GM23338 (cell line): ENCODE results near the gene GRIN3B. TPM values are rescaled to one million over a fixed set of nuclear protein-coding genes. Genes with fewer than 3 reads are reported as not detected.

ENCODE experiments used
- ATAC-seq: fragments of 200-7000 bp; cut with Tn5 transposase; 3 replicates; pipeline ENCODE4 v1.9.1; 2020
- DNase-seq: peaks from one replicate; pipeline ENCODE4 v3.0.0-alpha.2; 2015; ENCODE audit warnings: low spot score
- H2AFZ ChIP-seq: fragments of 200-600 bp; sonication (generic); 2 replicates; pipeline ENCODE4 v1.8.0; 2016; ENCODE audit warnings: antibody characterized with exemption, mild to moderate bottlenecking, moderate library complexity
- H3F3A ChIP-seq: fragments of 200-600 bp; sonication (generic); replicated peaks from 2 replicates; pipeline ENCODE4 v1.8.0; 2017; ENCODE audit warnings: antibody characterized with exemption, mixed run types, low read depth
- H3K27ac ChIP-seq: fragments of 200-600 bp; sonication (generic); 2 replicates; pipeline ENCODE4 v1.6.1; 2016; ENCODE audit warnings: low read depth
- H3K27me3 ChIP-seq: fragments of 200-600 bp; sonication (generic); 2 replicates; pipeline ENCODE4 v1.8.0; 2016; ENCODE audit warnings: mild to moderate bottlenecking, mixed run types, moderate library complexity; ENCODE audit not compliant: insufficient read depth
- H3K36me3 ChIP-seq: fragments of 200-600 bp; sonication (generic); 2 replicates; pipeline ENCODE4 v1.8.0; 2016; ENCODE audit warnings: mild to moderate bottlenecking; ENCODE audit not compliant: insufficient read depth
- H3K4me1 ChIP-seq: fragments of 200-600 bp; sonication (generic); 2 replicates; pipeline ENCODE4 v1.8.0; 2016; ENCODE audit warnings: mild to moderate bottlenecking, moderate library complexity; ENCODE audit not compliant: insufficient read depth
- H3K4me2 ChIP-seq: fragments of 200-600 bp; sonication (generic); 2 replicates; pipeline ENCODE4 v1.7.1; 2017; ENCODE audit warnings: mixed run types
- H3K4me3 ChIP-seq: fragments of 200-600 bp; sonication (generic); 2 replicates; pipeline ENCODE4 v1.6.1; 2016; ENCODE audit warnings: mixed run types
- H3K79me2 ChIP-seq: fragments of 200-600 bp; sonication (generic); replicated peaks from 2 replicates; pipeline ENCODE4 v1.8.0; 2017; ENCODE audit warnings: mild to moderate bottlenecking; ENCODE audit not compliant: insufficient read depth
- H3K9me2 ChIP-seq: fragments of 200-600 bp; sonication (generic); 2 replicates; pipeline ENCODE4 v1.8.0; 2017; ENCODE audit not compliant: insufficient read depth
- H4K20me1 ChIP-seq: fragments of 200-600 bp; sonication (generic); replicated peaks from 2 replicates; pipeline ENCODE4 v1.8.0; 2017; ENCODE audit warnings: mild to moderate bottlenecking; ENCODE audit not compliant: insufficient read depth
- H3K27ac Mint-ChIP-seq: 2 replicates; pipeline ENCODE4 v1.8.0; 2020; ENCODE audit warnings: inconsistent platforms, mild to moderate bottlenecking, moderate library complexity, mixed read lengths
- H3K27me3 Mint-ChIP-seq: 3 replicates; pipeline ENCODE4 v1.8.0; 2022; ENCODE audit warnings: low read depth, mild to moderate bottlenecking, moderate library complexity, mixed read lengths, inconsistent platforms; ENCODE audit not compliant: insufficient read depth, poor library complexity
- H3K36me3 Mint-ChIP-seq: 3 replicates; pipeline ENCODE4 v1.8.0; 2021; ENCODE audit warnings: low read depth, mild to moderate bottlenecking, inconsistent platforms, moderate library complexity, mixed read lengths
- H3K4me1 Mint-ChIP-seq: 3 replicates; pipeline ENCODE4 v1.8.0; 2020; ENCODE audit warnings: mild to moderate bottlenecking, inconsistent platforms, mixed read lengths
- H3K4me3 Mint-ChIP-seq: 3 replicates; pipeline ENCODE4 v1.8.0; 2021; ENCODE audit warnings: moderate library complexity, mild to moderate bottlenecking, inconsistent platforms, mixed read lengths
- H3K9me3 Mint-ChIP-seq: 3 replicates; pipeline ENCODE4 v1.8.0; 2020; ENCODE audit warnings: moderate library complexity, mild to moderate bottlenecking, inconsistent platforms, mixed read lengths
- CREB1 ChIP-seq: fragments of 250-450 bp; sonication (Bioruptor Pico); IDR thresholded peaks from 2 replicates; pipeline ENCODE4 v1.5.0; 2020; ENCODE audit warnings: low read depth, mild to moderate bottlenecking, moderate library complexity
- CTCF ChIP-seq, 2 experiments: fragments of 200-600 bp in 1 of 2; sonication (generic) in 1 of 2; conservative IDR thresholded peaks; 2 replicates each; pipeline versions ENCODE4 v1.5.1 to v1.6.1; 2016 to 2017; ENCODE audit warnings: antibody characterized with exemption in 2 of 2, low read depth in 2 of 2, mild to moderate bottlenecking in 2 of 2, moderate library complexity in 1 of 2
- EZH2 ChIP-seq: fragments of 200-600 bp; sonication (generic); IDR thresholded peaks from one replicate; pipeline ENCODE4 v1.8.0; 2017; ENCODE audit warnings: antibody characterized with exemption, mild to moderate bottlenecking, low read depth; ENCODE audit not compliant: unreplicated experiment
- EZH2phosphoT487 ChIP-seq: fragments of 200-600 bp; sonication (generic); IDR thresholded peaks from one replicate; pipeline ENCODE4 v1.8.1; 2018; ENCODE audit warnings: antibody characterized with exemption; ENCODE audit not compliant: unreplicated experiment
- JUNB ChIP-seq: IDR thresholded peaks from one replicate; pipeline ENCODE4 v1.6.1; 2016; ENCODE audit warnings: antibody characterized with exemption; ENCODE audit not compliant: unreplicated experiment
- NANOG ChIP-seq: IDR thresholded peaks from 2 replicates; pipeline ENCODE4 v1.6.1; 2016; ENCODE audit warnings: antibody characterized with exemption, borderline replicate concordance
- POLR2AphosphoS5 ChIP-seq: IDR thresholded peaks from 2 replicates; pipeline ENCODE4 v1.6.1; 2016; ENCODE audit warnings: antibody characterized with exemption, low read depth
- STAT1 ChIP-seq: IDR thresholded peaks from one replicate; pipeline ENCODE4 v1.6.1; 2016; ENCODE audit warnings: antibody characterized with exemption; ENCODE audit not compliant: unreplicated experiment
- ZNF114 ChIP-seq: fragments of 250-450 bp; sonication (Bioruptor Pico); IDR thresholded peaks from 2 replicates; pipeline ENCODE4 v1.5.0; 2020; ENCODE audit warnings: mild to moderate bottlenecking, moderate library complexity
- ZNF331 ChIP-seq: fragments of 250-450 bp; sonication (Bioruptor Pico); IDR thresholded peaks from 2 replicates; pipeline ENCODE4 v1.5.0; 2020; ENCODE audit warnings: low read depth, mild to moderate bottlenecking, moderate library complexity
- polyA plus RNA-seq: library from polyadenylated mRNA; unstranded; fragments of >200 nt; fragmentation: Nextera tagmentation; extraction: Ambion mirVana; gene quantifications from 2 replicates; pipeline ENCODE4 v1.2.1, GENCODE V29; 2016
- total RNA-seq: library from RNA; depleted of rRNA; stranded (reverse); fragments of >200 nt; shearing (Covaris generic); gene quantifications from 2 replicates; pipeline ENCODE4 v1.2.3, GENCODE V29; 2014
- TF ChIP-seq, protein P1 (sequence below): IDR thresholded peaks from 2 replicates; pipeline ENCODE4 v1.6.1; 2016; ENCODE audit warnings: antibody characterized with exemption
- TF ChIP-seq, protein P2 (sequence below): IDR thresholded peaks from one replicate; pipeline ENCODE4 v1.6.1; 2018; ENCODE audit warnings: antibody characterized with exemption; ENCODE audit not compliant: unreplicated experiment

GRIN3B gene
- total and polyA plus RNA-seq, 2 experiments from 2014 or later: 0.11 to 2.8 TPM

DNA sequence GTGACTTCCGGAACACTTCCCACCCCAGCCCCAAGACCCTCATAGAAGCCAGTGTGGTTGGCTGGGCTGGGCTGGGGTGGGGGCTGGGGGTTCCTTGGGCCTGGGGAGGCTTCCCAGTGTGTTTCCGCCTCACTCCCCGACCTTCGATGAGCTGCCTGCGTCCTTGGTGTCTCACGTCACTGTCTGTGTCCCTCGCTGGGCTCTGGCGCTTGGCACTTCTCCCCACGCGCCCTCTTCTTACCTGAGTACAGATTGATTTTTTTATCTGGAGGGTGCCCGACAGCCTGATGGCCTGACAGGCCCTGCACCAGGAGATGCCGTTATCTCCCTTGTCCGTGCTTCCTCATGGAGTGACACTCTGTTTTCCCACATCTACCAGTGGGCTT is 7.6 kb upstream of the GRIN3B start (continued):
- TF ChIP-seq, protein P1, sequence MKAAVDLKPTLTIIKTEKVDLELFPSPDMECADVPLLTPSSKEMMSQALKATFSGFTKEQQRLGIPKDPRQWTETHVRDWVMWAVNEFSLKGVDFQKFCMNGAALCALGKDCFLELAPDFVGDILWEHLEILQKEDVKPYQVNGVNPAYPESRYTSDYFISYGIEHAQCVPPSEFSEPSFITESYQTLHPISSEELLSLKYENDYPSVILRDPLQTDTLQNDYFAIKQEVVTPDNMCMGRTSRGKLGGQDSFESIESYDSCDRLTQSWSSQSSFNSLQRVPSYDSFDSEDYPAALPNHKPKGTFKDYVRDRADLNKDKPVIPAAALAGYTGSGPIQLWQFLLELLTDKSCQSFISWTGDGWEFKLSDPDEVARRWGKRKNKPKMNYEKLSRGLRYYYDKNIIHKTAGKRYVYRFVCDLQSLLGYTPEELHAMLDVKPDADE: no peak
- TF ChIP-seq EZH2: no peak
- no peak for TF ChIP-seq CREB1 (CRISPR knock-in tag)
- no peak for TF ChIP-seq STAT1
- TF ChIP-seq POLR2AphosphoS5: no peak
- TF ChIP-seq, protein P2, sequence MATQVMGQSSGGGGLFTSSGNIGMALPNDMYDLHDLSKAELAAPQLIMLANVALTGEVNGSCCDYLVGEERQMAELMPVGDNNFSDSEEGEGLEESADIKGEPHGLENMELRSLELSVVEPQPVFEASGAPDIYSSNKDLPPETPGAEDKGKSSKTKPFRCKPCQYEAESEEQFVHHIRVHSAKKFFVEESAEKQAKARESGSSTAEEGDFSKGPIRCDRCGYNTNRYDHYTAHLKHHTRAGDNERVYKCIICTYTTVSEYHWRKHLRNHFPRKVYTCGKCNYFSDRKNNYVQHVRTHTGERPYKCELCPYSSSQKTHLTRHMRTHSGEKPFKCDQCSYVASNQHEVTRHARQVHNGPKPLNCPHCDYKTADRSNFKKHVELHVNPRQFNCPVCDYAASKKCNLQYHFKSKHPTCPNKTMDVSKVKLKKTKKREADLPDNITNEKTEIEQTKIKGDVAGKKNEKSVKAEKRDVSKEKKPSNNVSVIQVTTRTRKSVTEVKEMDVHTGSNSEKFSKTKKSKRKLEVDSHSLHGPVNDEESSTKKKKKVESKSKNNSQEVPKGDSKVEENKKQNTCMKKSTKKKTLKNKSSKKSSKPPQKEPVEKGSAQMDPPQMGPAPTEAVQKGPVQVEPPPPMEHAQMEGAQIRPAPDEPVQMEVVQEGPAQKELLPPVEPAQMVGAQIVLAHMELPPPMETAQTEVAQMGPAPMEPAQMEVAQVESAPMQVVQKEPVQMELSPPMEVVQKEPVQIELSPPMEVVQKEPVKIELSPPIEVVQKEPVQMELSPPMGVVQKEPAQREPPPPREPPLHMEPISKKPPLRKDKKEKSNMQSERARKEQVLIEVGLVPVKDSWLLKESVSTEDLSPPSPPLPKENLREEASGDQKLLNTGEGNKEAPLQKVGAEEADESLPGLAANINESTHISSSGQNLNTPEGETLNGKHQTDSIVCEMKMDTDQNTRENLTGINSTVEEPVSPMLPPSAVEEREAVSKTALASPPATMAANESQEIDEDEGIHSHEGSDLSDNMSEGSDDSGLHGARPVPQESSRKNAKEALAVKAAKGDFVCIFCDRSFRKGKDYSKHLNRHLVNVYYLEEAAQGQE: no peak
- TF ChIP-seq EZH2phosphoT487: no peak

- H3K4me3 ChIP-seq: no peak overlapping the region
- H3K9me2 ChIP-seq: no peaks in the 10 kb centered on the region
- no peak for ATAC-seq
- Mint-ChIP-seq H3K36me3 (peaks cover 18% of the 10 kb centered on the region), H3K4me3 (no peak overlapping the region), H3K27me3 (peaks cover 31% of the 10 kb centered on the region), H3K4me1 (peaks cover 3% of the 10 kb centered on the region; the same call in 1 of the 3 replicates), H3K9me3 (no peaks in the 10 kb centered on the region), H3K27ac (no peak overlapping the region)
- no peak overlapping the region for H3K27ac ChIP-seq
- DNase-seq: no peak
- no peak overlapping the region for H2AFZ ChIP-seq
- H3K4me1 ChIP-seq: no peaks in the 10 kb centered on the region
- H4K20me1 ChIP-seq: peaks cover 2% of the 10 kb centered on the region; the same call in 1 of the 2 replicates
- H3K27me3 ChIP-seq: peaks cover 16% of the 10 kb centered on the region
- peaks cover 26% of the 10 kb centered on the region for H3F3A ChIP-seq
- no peak overlapping the region for H3K4me2 ChIP-seq
- no peaks in the 10 kb centered on the region; the same call in 1 of the 2 replicates for H3K36me3 ChIP-seq
- no peaks in the 10 kb centered on the region for H3K79me2 ChIP-seq
- TF ChIP-seq, protein P1: no peak
- no peak for TF ChIP-seq NANOG
- no peak for TF ChIP-seq JUNB
- TF ChIP-seq ZNF114: no peak
- TF ChIP-seq POLR2AphosphoS5: no peak
- TF ChIP-seq CREB1 (CRISPR knock-in tag): no peak
- no peak for TF ChIP-seq EZH2phosphoT487
- no peak for TF ChIP-seq EZH2
- TF ChIP-seq ZNF331: no peak
- no peak for TF ChIP-seq CTCF (conservative IDR thresholded peaks at IDR 0.05; ENCODE audit: low read depth in 2 of 2)
- TF ChIP-seq, protein P2: no peak
Measured at GRCh38 chr19:993361-993830, 6.8 kb upstream of the GRIN3B start.
